Panc1 (cell line): ENCODE data around the gene BRAF. TPM values are rescaled to one million over a fixed set of nuclear protein-coding genes. Genes with fewer than 3 reads are reported as not detected.
"Not testable (repeated sequence)": the region's sequence is repeated elsewhere in the genome, so short reads cannot be mapped to it uniquely, and the experiment has no call there.

Experiments used
- ATAC-seq: fragments of 200-7000 bp; cut with Tn5 transposase; 2 replicates; pipeline ENCODE4 v1.9.1; 2020; ENCODE audit warnings: mild to moderate bottlenecking, moderate library complexity
- BruUV-seq: library from RNA; stranded (reverse); fragments of 400-500 nt; replicated peaks from 2 replicates; lab custom pipeline; 2021; lab: Mats Ljungman, UMichigan
- CTCF ChIA-PET: fragments of 300-600 bp; sonication (Branson Sonifier 250); formaldehyde crosslinking; loops from one replicate; lab custom pipeline; 2022; ENCODE audit warnings: antibody characterized with exemption; lab: Charles Lee
- POLR2A ChIA-PET: fragments of 300-600 bp; sonication (Branson Sonifier 250); formaldehyde crosslinking; loops from one replicate; lab custom pipeline; 2022; ENCODE audit warnings: antibody characterized with exemption; lab: Charles Lee
- DNase-seq: peaks from one replicate; pipeline ENCODE4 v3.0.0-alpha.2; 2010; ENCODE audit warnings: low read depth, low spot score
- H3K27ac ChIP-seq: 2 replicates; pipeline ENCODE4 v1.5.1; 2011; ENCODE audit warnings: mild to moderate bottlenecking, low read length, inconsistent platforms
- H3K27me3 ChIP-seq: fragments of 200-500 bp; sonication (Bioruptor generic); 2 replicates; pipeline ENCODE4 v1.6.0; 2014; ENCODE audit warnings: low read length, inconsistent platforms; ENCODE audit not compliant: control insufficient read depth, insufficient read depth
- H3K36me3 ChIP-seq: fragments of 200-500 bp; sonication (Bioruptor generic); 2 replicates; pipeline ENCODE4 v1.5.1; 2014; ENCODE audit warnings: inconsistent platforms, mild to moderate bottlenecking, low read length, moderate library complexity; ENCODE audit not compliant: control insufficient read depth, insufficient read depth
- H3K4me1 ChIP-seq: 2 replicates; pipeline ENCODE4 v1.5.1; 2011; ENCODE audit warnings: inconsistent platforms, mild to moderate bottlenecking, low read length, moderate library complexity; ENCODE audit not compliant: control insufficient read depth, insufficient read depth
- H3K4me3 ChIP-seq, 2 experiments: 2 replicates each; pipeline ENCODE4 v1.5.1; 2011 to 2012; ENCODE audit warnings: low read depth in 2 of 2, low read length in 2 of 2, mild to moderate bottlenecking in 2 of 2, inconsistent platforms in 1 of 2, moderate library complexity in 1 of 2
- H3K9me3 ChIP-seq: fragments of 200-500 bp; sonication (Bioruptor generic); 2 replicates; pipeline ENCODE4 v1.5.1; 2014; ENCODE audit warnings: low read depth, mild to moderate bottlenecking, inconsistent platforms, low read length, moderate library complexity; ENCODE audit not compliant: control insufficient read depth, insufficient read depth
- POLR2AphosphoS5 ChIP-seq: IDR thresholded peaks from 2 replicates; pipeline ENCODE4 v1.6.1; 2012; ENCODE audit warnings: mild to moderate bottlenecking, low read depth, low read length, moderate library complexity
- SIN3A ChIP-seq: IDR thresholded peaks from 2 replicates; pipeline ENCODE4 v1.6.1; 2012; ENCODE audit warnings: low read depth, mild to moderate bottlenecking, low read length, moderate library complexity, borderline replicate concordance; ENCODE audit not compliant: insufficient read depth
- TCF7L2 ChIP-seq: IDR thresholded peaks from 2 replicates; pipeline ENCODE4 v1.6.1; 2011; ENCODE audit warnings: mild to moderate bottlenecking, low read depth, low read length, inconsistent platforms
- in situ Hi-C: cut with HindIII; loops from 2 replicates; pipeline ENCODE4 v1.10.0; 2016; ENCODE audit warnings: low sequenced_read_pairs, low pct_unique_long_range_greater_than_20kb
- intact Hi-C: fragments of 100-400 bp; cut with micrococcal nuclease; formaldehyde crosslinking; loops from one replicate; pipeline ENCODE4 v1.10.0; 2022; ENCODE audit not compliant: unreplicated experiment
- total RNA-seq: library from RNA; stranded (reverse); gene quantifications from one replicate; pipeline ENCODE4 v1.2.1, GENCODE V29; 2021; ENCODE audit not compliant: unreplicated experiment
- TF ChIP-seq, protein P1 (sequence below), 2 experiments: IDR thresholded peaks; 2 replicates each; pipeline ENCODE4 v1.6.1; 2011 to 2012; ENCODE audit warnings: low read depth in 2 of 2, control low read depth in 1 of 2, low read length in 1 of 2, mild to moderate bottlenecking in 1 of 2, moderate library complexity in 1 of 2; ENCODE audit not compliant: insufficient read depth in 1 of 2
- TF ChIP-seq, protein P2 (sequence below): fragments of 450-650 bp; IDR thresholded peaks from 2 replicates; pipeline ENCODE4 v1.5.1; 2017; ENCODE audit warnings: mild to moderate bottlenecking

The BRAF gene
- total RNA-seq, 1 experiment from 2014 or later: 26.3 TPM

DNA sequence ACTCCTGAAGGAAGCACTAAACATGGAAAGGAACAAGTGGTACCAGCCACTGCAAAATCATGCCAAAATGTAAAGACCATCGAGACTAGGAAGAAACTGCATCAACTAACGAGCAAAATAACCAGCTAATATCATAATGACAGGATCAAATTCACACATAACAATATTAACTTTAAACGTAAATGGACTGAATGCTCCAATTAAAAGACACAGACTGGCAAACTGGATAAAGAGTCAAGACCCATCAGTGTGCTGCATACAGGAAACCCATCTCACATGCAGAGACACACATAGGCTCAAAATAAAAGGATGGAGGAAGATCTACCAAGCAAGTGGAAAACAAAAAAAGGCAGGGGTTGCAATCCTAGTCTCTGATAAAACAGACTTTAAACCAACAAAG lies 163.4 kb downstream of the BRAF start:
- intact Hi-C loops, H3K27me3 ChIP-seq, DNase-seq, ATAC-seq, POLR2A ChIA-PET, BruUV-seq, H3K4me1 ChIP-seq, H3K9me3 ChIP-seq, in situ Hi-C loops, H3K4me3 ChIP-seq, CTCF ChIA-PET, H3K36me3 ChIP-seq, H3K27ac ChIP-seq: not testable (repeated sequence)

DNA sequence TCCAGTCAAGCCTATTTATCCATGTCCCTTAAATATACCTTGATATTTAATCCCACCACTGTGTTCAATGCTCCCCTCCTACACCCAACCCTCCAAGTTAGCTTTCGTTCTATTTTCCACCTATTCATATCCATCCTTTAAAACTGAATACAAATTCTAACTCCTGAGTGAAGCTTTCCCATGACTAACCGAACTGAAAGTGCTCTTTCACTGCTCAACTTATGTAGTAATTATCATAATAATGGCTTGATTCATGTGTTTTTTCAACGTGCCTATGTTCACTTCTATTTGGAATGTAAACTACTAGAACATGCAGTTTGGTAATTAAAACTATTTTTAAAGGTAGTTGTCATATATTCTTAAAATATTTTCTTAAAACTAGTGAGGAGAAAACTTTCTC lies 170.2 kb downstream of the BRAF start:
- in situ Hi-C loops: no loop called here
- TF ChIP-seq TCF7L2 (no peak), POLR2AphosphoS5 (no peak), SIN3A (no peak)
- TF ChIP-seq, protein P1, sequence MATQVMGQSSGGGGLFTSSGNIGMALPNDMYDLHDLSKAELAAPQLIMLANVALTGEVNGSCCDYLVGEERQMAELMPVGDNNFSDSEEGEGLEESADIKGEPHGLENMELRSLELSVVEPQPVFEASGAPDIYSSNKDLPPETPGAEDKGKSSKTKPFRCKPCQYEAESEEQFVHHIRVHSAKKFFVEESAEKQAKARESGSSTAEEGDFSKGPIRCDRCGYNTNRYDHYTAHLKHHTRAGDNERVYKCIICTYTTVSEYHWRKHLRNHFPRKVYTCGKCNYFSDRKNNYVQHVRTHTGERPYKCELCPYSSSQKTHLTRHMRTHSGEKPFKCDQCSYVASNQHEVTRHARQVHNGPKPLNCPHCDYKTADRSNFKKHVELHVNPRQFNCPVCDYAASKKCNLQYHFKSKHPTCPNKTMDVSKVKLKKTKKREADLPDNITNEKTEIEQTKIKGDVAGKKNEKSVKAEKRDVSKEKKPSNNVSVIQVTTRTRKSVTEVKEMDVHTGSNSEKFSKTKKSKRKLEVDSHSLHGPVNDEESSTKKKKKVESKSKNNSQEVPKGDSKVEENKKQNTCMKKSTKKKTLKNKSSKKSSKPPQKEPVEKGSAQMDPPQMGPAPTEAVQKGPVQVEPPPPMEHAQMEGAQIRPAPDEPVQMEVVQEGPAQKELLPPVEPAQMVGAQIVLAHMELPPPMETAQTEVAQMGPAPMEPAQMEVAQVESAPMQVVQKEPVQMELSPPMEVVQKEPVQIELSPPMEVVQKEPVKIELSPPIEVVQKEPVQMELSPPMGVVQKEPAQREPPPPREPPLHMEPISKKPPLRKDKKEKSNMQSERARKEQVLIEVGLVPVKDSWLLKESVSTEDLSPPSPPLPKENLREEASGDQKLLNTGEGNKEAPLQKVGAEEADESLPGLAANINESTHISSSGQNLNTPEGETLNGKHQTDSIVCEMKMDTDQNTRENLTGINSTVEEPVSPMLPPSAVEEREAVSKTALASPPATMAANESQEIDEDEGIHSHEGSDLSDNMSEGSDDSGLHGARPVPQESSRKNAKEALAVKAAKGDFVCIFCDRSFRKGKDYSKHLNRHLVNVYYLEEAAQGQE (IDR thresholded peaks at IDR 0.05; ENCODE audit: insufficient read depth in 1 of 2, low read depth in 2 of 2, low read length in 1 of 2): no peak
- TF ChIP-seq, protein P2, sequence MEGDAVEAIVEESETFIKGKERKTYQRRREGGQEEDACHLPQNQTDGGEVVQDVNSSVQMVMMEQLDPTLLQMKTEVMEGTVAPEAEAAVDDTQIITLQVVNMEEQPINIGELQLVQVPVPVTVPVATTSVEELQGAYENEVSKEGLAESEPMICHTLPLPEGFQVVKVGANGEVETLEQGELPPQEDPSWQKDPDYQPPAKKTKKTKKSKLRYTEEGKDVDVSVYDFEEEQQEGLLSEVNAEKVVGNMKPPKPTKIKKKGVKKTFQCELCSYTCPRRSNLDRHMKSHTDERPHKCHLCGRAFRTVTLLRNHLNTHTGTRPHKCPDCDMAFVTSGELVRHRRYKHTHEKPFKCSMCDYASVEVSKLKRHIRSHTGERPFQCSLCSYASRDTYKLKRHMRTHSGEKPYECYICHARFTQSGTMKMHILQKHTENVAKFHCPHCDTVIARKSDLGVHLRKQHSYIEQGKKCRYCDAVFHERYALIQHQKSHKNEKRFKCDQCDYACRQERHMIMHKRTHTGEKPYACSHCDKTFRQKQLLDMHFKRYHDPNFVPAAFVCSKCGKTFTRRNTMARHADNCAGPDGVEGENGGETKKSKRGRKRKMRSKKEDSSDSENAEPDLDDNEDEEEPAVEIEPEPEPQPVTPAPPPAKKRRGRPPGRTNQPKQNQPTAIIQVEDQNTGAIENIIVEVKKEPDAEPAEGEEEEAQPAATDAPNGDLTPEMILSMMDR: no peak
- no TSS peak for BruUV-seq
- no peaks in the 10 kb centered on the region for H3K9me3 ChIP-seq
- POLR2A ChIA-PET: no interaction called here
- no peak overlapping the region for H3K4me3 ChIP-seq
- H3K27ac ChIP-seq: no peak overlapping the region
- DNase-seq (no peak), ATAC-seq (no peak)
- H3K27me3 ChIP-seq: no peaks in the 10 kb centered on the region
- no peaks in the 10 kb centered on the region for H3K4me1 ChIP-seq
- CTCF ChIA-PET: no interaction called here
- intact Hi-C loops: no loop called here
- H3K36me3 ChIP-seq: no peaks in the 10 kb centered on the region; the same call in none of the 2 replicates

DNA sequence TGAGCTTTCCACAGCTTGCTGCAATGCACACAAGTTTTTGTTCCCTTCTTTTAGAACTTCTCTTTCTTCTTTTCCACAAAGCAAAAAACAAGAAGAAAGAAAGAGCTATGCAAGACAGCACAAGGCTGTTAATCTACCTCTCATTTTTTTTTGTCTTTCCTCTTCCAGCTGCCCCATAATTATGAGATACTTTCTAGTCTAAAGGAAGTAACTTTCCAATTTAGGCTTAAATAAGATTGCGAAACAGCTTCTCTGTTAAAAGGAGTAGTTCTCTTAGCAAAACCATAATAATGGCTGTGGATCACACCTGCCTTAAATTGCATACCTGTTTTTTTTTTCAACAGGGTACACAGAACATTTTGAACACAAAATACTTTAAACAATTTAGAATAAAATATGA lies 172.2 kb downstream of the BRAF start:
- Histone ChIP-seq H3K36me3 (peaks cover 3% of the 10 kb centered on the region), H3K4me1 (no peaks in the 10 kb centered on the region), H3K4me3 (no peak overlapping the region), H3K27ac (no peak overlapping the region), H3K27me3 (no peaks in the 10 kb centered on the region), H3K9me3 (no peaks in the 10 kb centered on the region)
- in situ Hi-C loops (no loop called here), intact Hi-C loops (no loop called here)
- ATAC-seq (no peak), DNase-seq (no peak)
- TF ChIP-seq SIN3A: no peak
- no peak for TF ChIP-seq TCF7L2
- TF ChIP-seq, protein P1 (IDR thresholded peaks at IDR 0.05; ENCODE audit: insufficient read depth in 1 of 2, low read depth in 2 of 2, low read length in 1 of 2): no peak
- no TSS peak for BruUV-seq
- CTCF ChIA-PET: no interaction called here
- POLR2A ChIA-PET: no interaction called here
